LNCAP (cell line): ENCODE measurements around the gene SLC17A4.

Experiments used
- TF ChIP-seq, protein P1 (sequence below): fragments of 450-650 bp; IDR thresholded peaks from 2 replicates; pipeline ENCODE4 v1.5.1; 2017; ENCODE audit warnings: mild to moderate bottlenecking

The SLC17A4 gene

GRCh38 chr6:25830458-25830857 is 75.9 kb downstream of the SLC17A4 start:
- TF ChIP-seq, protein P1, sequence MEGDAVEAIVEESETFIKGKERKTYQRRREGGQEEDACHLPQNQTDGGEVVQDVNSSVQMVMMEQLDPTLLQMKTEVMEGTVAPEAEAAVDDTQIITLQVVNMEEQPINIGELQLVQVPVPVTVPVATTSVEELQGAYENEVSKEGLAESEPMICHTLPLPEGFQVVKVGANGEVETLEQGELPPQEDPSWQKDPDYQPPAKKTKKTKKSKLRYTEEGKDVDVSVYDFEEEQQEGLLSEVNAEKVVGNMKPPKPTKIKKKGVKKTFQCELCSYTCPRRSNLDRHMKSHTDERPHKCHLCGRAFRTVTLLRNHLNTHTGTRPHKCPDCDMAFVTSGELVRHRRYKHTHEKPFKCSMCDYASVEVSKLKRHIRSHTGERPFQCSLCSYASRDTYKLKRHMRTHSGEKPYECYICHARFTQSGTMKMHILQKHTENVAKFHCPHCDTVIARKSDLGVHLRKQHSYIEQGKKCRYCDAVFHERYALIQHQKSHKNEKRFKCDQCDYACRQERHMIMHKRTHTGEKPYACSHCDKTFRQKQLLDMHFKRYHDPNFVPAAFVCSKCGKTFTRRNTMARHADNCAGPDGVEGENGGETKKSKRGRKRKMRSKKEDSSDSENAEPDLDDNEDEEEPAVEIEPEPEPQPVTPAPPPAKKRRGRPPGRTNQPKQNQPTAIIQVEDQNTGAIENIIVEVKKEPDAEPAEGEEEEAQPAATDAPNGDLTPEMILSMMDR, result no peak
